GM12865 (cell line): ENCODE data around the gene PAX8.
"Not testable (repeated sequence)": the region's sequence is repeated elsewhere in the genome, so short reads cannot be mapped to it uniquely, and the experiment has no call there.

Source experiments
- DNase-seq: peaks from one replicate; pipeline ENCODE4 v3.0.0; 2010; ENCODE audit warnings: low read depth
- H3K4me3 ChIP-seq: 2 replicates; pipeline ENCODE4 v1.5.1; 2011; ENCODE audit warnings: mild to moderate bottlenecking, low read depth, low read length, control low read depth
- CTCF ChIP-seq: IDR thresholded peaks from 2 replicates; pipeline ENCODE4 v1.5.1; 2011; ENCODE audit warnings: low read length, control low read depth, low read depth, inconsistent platforms; ENCODE audit not compliant: insufficient read depth; ENCODE audit errors: missing control alignments

PAX8 gene

GRCh38 chr2:113236367-113237159 lies 42.2 kb downstream of the PAX8 start:
- TF ChIP-seq CTCF = no peak
- DNase-seq = no peak
- H3K4me3 ChIP-seq = no peak overlapping the region

GRCh38 chr2:113235347-113236226 lies 43.1 kb downstream of the PAX8 start:
- DNase-seq = peak; percentile 6
- not testable (repeated sequence) for H3K4me3 ChIP-seq

GRCh38 chr2:113234721-113235346 lies 43.9 kb downstream of the PAX8 start:
- DNase-seq = no peak
- H3K4me3 ChIP-seq = no peak overlapping the region
- no peak for TF ChIP-seq CTCF

- DNase-seq = peak; percentile 11
- TF ChIP-seq CTCF = peak; percentile 17
- H3K4me3 ChIP-seq = no peak overlapping the region
Observed at GRCh38 chr2:113233593-113234550, 44.8 kb downstream of the PAX8 start.

- H3K4me3 ChIP-seq = no peak overlapping the region
- no peak for DNase-seq
Observed at GRCh38 chr2:113232740-113233139, 46.0 kb downstream of the PAX8 start.

GRCh38 chr2:113232123-113232522 lies 46.6 kb downstream of the PAX8 start:
- H3K4me3 ChIP-seq = no peak overlapping the region
- DNase-seq = no peak
- no peak for TF ChIP-seq CTCF

More at GRCh38 chr2:113232740-113233139, 46.0 kb downstream of the PAX8 start:
- no peak for TF ChIP-seq CTCF
